GM18502 (cell line): Measurements from ENCODE around the gene SLC5A9.

ENCODE experiments used
- ATAC-seq: cut with Tn5 transposase; IDR thresholded peaks from one replicate; pipeline ENCODE4 v1.9.1; 2021; ENCODE audit warnings: mild to moderate bottlenecking; ENCODE audit not compliant: unreplicated experiment, poor library complexity

SLC5A9 gene

GRCh38 chr1:48222501-48223242 is at the start of gene SLC5A9:
Gene SLC5A9 (plus strand): TSS chr1:48222716. CDS start chr1:48222737, 21 bp downstream.
- ATAC-seq, result no peak

GRCh38 chr1:48175116-48175515 is 47.4 kb upstream of the SLC5A9 start:
- no peak for ATAC-seq

GRCh38 chr1:48177257-48177656 is 45.3 kb upstream of the SLC5A9 start:
- no peak for ATAC-seq

GRCh38 chr1:48181669-48182367 is 40.7 kb upstream of the SLC5A9 start:
- ATAC-seq, result peak; percentile 25

- ATAC-seq, result peak; percentile 90
These were observed 40.1 kb upstream of the SLC5A9 start for GRCh38 chr1:48182439-48182838.

- ATAC-seq, result no peak
These were observed 36.1 kb upstream of the SLC5A9 start for GRCh38 chr1:48186306-48186839.

GRCh38 chr1:48187969-48188563 is 34.5 kb upstream of the SLC5A9 start:
- ATAC-seq, result no peak

GRCh38 chr1:48190881-48191280 is 31.6 kb upstream of the SLC5A9 start:
- ATAC-seq, result no peak

GRCh38 chr1:48194801-48195200 is 27.7 kb upstream of the SLC5A9 start:
- ATAC-seq, result no peak

- ATAC-seq, result no peak
These were observed 26.3 kb upstream of the SLC5A9 start for GRCh38 chr1:48196237-48196636.

GRCh38 chr1:48198970-48199369 is 23.5 kb upstream of the SLC5A9 start:
- no peak for ATAC-seq

GRCh38 chr1:48200166-48200900 is 22.2 kb upstream of the SLC5A9 start:
- no peak for ATAC-seq

- no peak for ATAC-seq
These were observed 20.3 kb upstream of the SLC5A9 start for GRCh38 chr1:48202030-48202752.

GRCh38 chr1:48203287-48203900 is 19.1 kb upstream of the SLC5A9 start:
- no peak for ATAC-seq

- ATAC-seq, result no peak
These were observed 17.0 kb upstream of the SLC5A9 start for GRCh38 chr1:48205522-48205921.

- no peak for ATAC-seq
These were observed 16.1 kb upstream of the SLC5A9 start for GRCh38 chr1:48206371-48206770.

GRCh38 chr1:48207131-48207530 is 15.4 kb upstream of the SLC5A9 start:
- no peak for ATAC-seq

GRCh38 chr1:48207536-48208075 is 14.9 kb upstream of the SLC5A9 start:
- no peak for ATAC-seq

- no peak for ATAC-seq
These were observed 14.3 kb upstream of the SLC5A9 start for GRCh38 chr1:48208251-48208650.
